ENCODE results near the gene NR3C2.

The NR3C2 gene

GRCh38 chr4:148056879-148057278 lies 385.3 kb downstream of the NR3C2 start:
- peak; percentile 34 to 43 for DNase-seq (ENCODE audit: low read depth in 2 of 2)

GRCh38 chr4:148055844-148056243 lies 386.4 kb downstream of the NR3C2 start:
- no peak for DNase-seq (ENCODE audit: low read depth in 2 of 2)

GRCh38 chr4:148054275-148054674 lies 387.9 kb downstream of the NR3C2 start:
- DNase-seq (ENCODE audit: low read depth in 2 of 2), result no peak

GRCh38 chr4:148053298-148054003 lies 388.8 kb downstream of the NR3C2 start:
- DNase-seq (ENCODE audit: low read depth in 2 of 2), result no peak

- no peak for DNase-seq (ENCODE audit: low read depth in 2 of 2)
Observed at GRCh38 chr4:148052448-148052847, 389.8 kb downstream of the NR3C2 start.

GRCh38 chr4:148051403-148051802 lies 390.8 kb downstream of the NR3C2 start:
- DNase-seq (ENCODE audit: low read depth in 2 of 2), result no peak

GRCh38 chr4:148048598-148048997 lies 393.6 kb downstream of the NR3C2 start:
- no peak for DNase-seq (ENCODE audit: low read depth in 2 of 2)

- no peak for DNase-seq (ENCODE audit: low read depth in 2 of 2)
Observed at GRCh38 chr4:148044912-148045352, 397.3 kb downstream of the NR3C2 start.

- no peak for DNase-seq (ENCODE audit: low read depth in 2 of 2)
Observed at GRCh38 chr4:148044089-148044911, 397.9 kb downstream of the NR3C2 start.

- no peak for DNase-seq (ENCODE audit: low read depth in 2 of 2)
Observed at GRCh38 chr4:148041606-148042329, 400.4 kb downstream of the NR3C2 start.

GRCh38 chr4:148034813-148035212 lies 407.4 kb downstream of the NR3C2 start:
- DNase-seq (ENCODE audit: low read depth in 2 of 2), result no peak

- no peak for DNase-seq (ENCODE audit: low read depth in 2 of 2)
Observed at GRCh38 chr4:148030193-148030873, 411.9 kb downstream of the NR3C2 start.

- DNase-seq (ENCODE audit: low read depth in 2 of 2), result no peak
Observed at GRCh38 chr4:148029781-148030180, 412.4 kb downstream of the NR3C2 start.
